Testis (tissue), 2 donors: ENCODE measurements around the gene COPG2.

Source experiments
- CTCF ChIP-seq, 3 experiments: fragments of 450-650 bp in 2 of 3; fragments of 200-600 bp in 1 of 3; sonication (generic) in 1 of 3; IDR thresholded peaks; one replicate each; pipeline ENCODE4 v1.5.1; 2016 to 2019; ENCODE audit warnings: antibody characterized with exemption in 3 of 3, mild to moderate bottlenecking in 2 of 3, moderate library complexity in 1 of 3
- POLR2A ChIP-seq: fragments of 450-650 bp; IDR thresholded peaks from one replicate; pipeline ENCODE4 v1.6.1; 2017; ENCODE audit warnings: antibody characterized with exemption, mild to moderate bottlenecking, moderate library complexity

GRCh38 chr7:130689683-130690082, 21.1 kb upstream of the COPG2 start:
- TF ChIP-seq POLR2A (no peak), CTCF (IDR thresholded peaks at IDR 0.05) (no peak)
